Activated B cell treated with CpG ODN at 0.5 μM for 24 hours (primary cell): ENCODE data around the gene BANP. TPM values are rescaled to one million over a fixed set of nuclear protein-coding genes. Genes with fewer than 3 reads are reported as not detected.

ENCODE experiments used
- ATAC-seq: fragments of 200-7000 bp; cut with Tn5 transposase; one replicate; pipeline ENCODE4 v1.10.0; 2021; ENCODE audit warnings: low read depth, mild to moderate bottlenecking, moderate library complexity
- CTCF ChIA-PET: fragments of 350-600 bp; sonication (Branson Sonifier 250); formaldehyde crosslinking; loops from one replicate; lab custom pipeline; 2021; ENCODE audit warnings: antibody characterized with exemption; lab: Charles Lee
- POLR2A ChIA-PET: fragments of 350-600 bp; sonication (Branson Sonifier 250); formaldehyde crosslinking; loops from one replicate; lab custom pipeline; 2021; ENCODE audit warnings: antibody characterized with exemption; lab: Charles Lee
- DNase-seq: peaks from one replicate; pipeline ENCODE4 v3.0.0; 2022
- H3K27ac Mint-ChIP-seq: one replicate; pipeline ENCODE4 v1.8.0; 2020; ENCODE audit warnings: mixed read lengths
- H3K27me3 Mint-ChIP-seq: one replicate; pipeline ENCODE4 v1.8.0; 2021; ENCODE audit warnings: mixed read lengths
- H3K36me3 Mint-ChIP-seq: one replicate; pipeline ENCODE4 v1.8.0; 2021; ENCODE audit warnings: low read depth, mixed read lengths
- H3K4me1 Mint-ChIP-seq: one replicate; pipeline ENCODE4 v1.8.0; 2021; ENCODE audit warnings: mixed read lengths
- H3K4me3 Mint-ChIP-seq: one replicate; pipeline ENCODE4 v1.8.0; 2020; ENCODE audit warnings: mild to moderate bottlenecking, mixed read lengths
- H3K9me3 Mint-ChIP-seq: one replicate; pipeline ENCODE4 v1.8.0; 2020; ENCODE audit warnings: mixed read lengths
- CTCF ChIP-seq: fragments of 200-600 bp; IDR thresholded peaks from one replicate; pipeline ENCODE4 v1.8.0; 2022; ENCODE audit warnings: antibody characterized with exemption, mild to moderate bottlenecking
- intact Hi-C: fragments of 100-400 bp; cut with micrococcal nuclease; formaldehyde crosslinking; loops from one replicate; pipeline ENCODE4 v1.15.1; 2024
- total RNA-seq: library from RNA; stranded (reverse); gene quantifications from 2 replicates; pipeline ENCODE4 v1.2.3, GENCODE V29; 2022

Gene BANP
- total RNA-seq, 1 donor from 2014 or later, result 72.3 TPM

GRCh38 chr16:88070989-88071625 lies 119.9 kb downstream of the BANP start:
- Mint-ChIP-seq H3K36me3 (peaks cover 44% of the 10 kb centered on the region), H3K4me1 (peaks cover 53% of the 10 kb centered on the region), H3K4me3 (no peak overlapping the region), H3K27me3 (no peaks in the 10 kb centered on the region), H3K9me3 (no peaks in the 10 kb centered on the region), H3K27ac (no peak overlapping the region)
- ATAC-seq (no peak), DNase-seq (no peak)
- no peak for TF ChIP-seq CTCF
- ChIA-PET POLR2A (interaction anchor here (0.6 to 3.0 kb wide), 5 partner anchors 14 to 292 kb away, joined by 3 to 15 read pairs (median 3); no protein-coding TSS in a partner anchor), CTCF (no interaction called here)
- intact Hi-C loops, result no loop called here

GRCh38 chr16:88071908-88072307 lies 120.7 kb downstream of the BANP start:
- ATAC-seq, result no peak
- no peak overlapping the region for H3K4me3 Mint-ChIP-seq
- CTCF ChIA-PET, result no interaction called here

GRCh38 chr16:88072571-88073001 lies 121.4 kb downstream of the BANP start:
- DNase-seq (no peak), ATAC-seq (no peak)
- H3K9me3 Mint-ChIP-seq, result no peaks in the 10 kb centered on the region
- no peaks in the 10 kb centered on the region for H3K27me3 Mint-ChIP-seq
- intact Hi-C loops, result no loop called here
- no peak overlapping the region for H3K4me3 Mint-ChIP-seq
- POLR2A ChIA-PET, result interaction anchor here (1.3 kb wide), 1 partner anchor 26 kb away, joined by 4 read pairs; no protein-coding TSS in a partner anchor
- TF ChIP-seq CTCF, result no peak
- H3K27ac Mint-ChIP-seq, result no peak overlapping the region
- peaks cover 49% of the 10 kb centered on the region for H3K36me3 Mint-ChIP-seq
- H3K4me1 Mint-ChIP-seq, result peaks cover 53% of the 10 kb centered on the region
- CTCF ChIA-PET, result no interaction called here

More at GRCh38 chr16:88071908-88072307, 120.7 kb downstream of the BANP start:
- Mint-ChIP-seq H3K36me3 (peaks cover 46% of the 10 kb centered on the region), H3K27me3 (no peaks in the 10 kb centered on the region), H3K9me3 (no peaks in the 10 kb centered on the region), H3K4me1 (peaks cover 51% of the 10 kb centered on the region), H3K27ac (no peak overlapping the region)
- TF ChIP-seq CTCF, result no peak
- POLR2A ChIA-PET, result interaction anchor here (1.3 kb wide), 1 partner anchor 26 kb away, joined by 4 read pairs; no protein-coding TSS in a partner anchor
- intact Hi-C loops, result no loop called here
- no peak for DNase-seq

- DNase-seq, result no peak
- CTCF ChIA-PET, result no interaction called here
- Mint-ChIP-seq H3K9me3 (no peaks in the 10 kb centered on the region), H3K4me3 (no peak overlapping the region), H3K27ac (no peak overlapping the region), H3K36me3 (peaks cover 52% of the 10 kb centered on the region), H3K4me1 (peaks cover 49% of the 10 kb centered on the region), H3K27me3 (no peaks in the 10 kb centered on the region)
- intact Hi-C loops, result no loop called here
- POLR2A ChIA-PET, result interaction anchor here (1.3 kb wide), 2 partner anchors 27 kb away, joined by 4 to 6 read pairs; no protein-coding TSS in a partner anchor
- no peak for ATAC-seq
- TF ChIP-seq CTCF, result no peak
These were observed 122.0 kb downstream of the BANP start for GRCh38 chr16:88073201-88073721.

GRCh38 chr16:88074041-88074440 lies 122.8 kb downstream of the BANP start:
- Mint-ChIP-seq H3K4me3 (no peak overlapping the region), H3K36me3 (peaks cover 57% of the 10 kb centered on the region), H3K9me3 (no peaks in the 10 kb centered on the region), H3K27ac (no peak overlapping the region), H3K27me3 (no peaks in the 10 kb centered on the region), H3K4me1 (peaks cover 41% of the 10 kb centered on the region)
- no peak for DNase-seq
- ChIA-PET POLR2A (interaction anchor here (0.6 to 1.3 kb wide), 4 partner anchors 28 to 375 kb away, joined by 4 to 8 read pairs (median 5); no protein-coding TSS in a partner anchor), CTCF (no interaction called here)
- intact Hi-C loops, result no loop called here
- no peak for TF ChIP-seq CTCF
- no peak for ATAC-seq
